ENCODE results near the gene IL2RA. TPM values are rescaled to one million over a fixed set of nuclear protein-coding genes. Genes with fewer than 3 reads are reported as not detected.
"Not testable (repeated sequence)": the region's sequence is repeated elsewhere in the genome, so short reads cannot be mapped to it uniquely, and the experiment has no call there.

The IL2RA gene
- total and polyA plus RNA-seq, 4 donors, result 0.24 to 10.3 (median 3.4) TPM

DNA sequence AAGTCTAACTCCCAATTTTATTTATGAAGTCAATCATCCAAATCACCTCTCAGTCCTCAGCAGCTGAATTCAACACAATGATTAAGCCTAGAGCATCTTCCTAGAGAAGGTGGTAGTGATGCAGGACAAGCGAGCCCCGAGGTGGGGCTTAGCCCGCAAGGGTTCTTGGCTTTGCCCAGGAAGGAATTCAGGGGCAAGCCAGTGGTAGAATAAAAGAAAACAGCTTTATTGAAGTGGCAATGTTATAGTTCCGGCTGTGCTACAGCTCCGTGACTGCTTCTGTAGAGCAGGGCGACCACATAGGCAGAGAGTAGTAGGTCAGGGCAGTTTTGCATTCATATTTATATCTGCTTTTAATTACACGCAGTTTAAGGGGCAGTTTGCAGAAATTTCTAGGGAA is 18.1 kb downstream of the IL2RA start:
- WGBS, 2 donors, result 80 to 85% methylated on average over 7 of the region's 7 CpGs
- DNase-seq (no peak), ATAC-seq (ENCODE audit: insufficient read depth, low FRiP score) (no peak)
- Histone ChIP-seq H3K36me3 (ENCODE audit: control insufficient read depth in 4 of 4, insufficient read depth in 4 of 4, low read length in 4 of 4) (no peaks in the 10 kb centered on the region), H3K9me3 (ENCODE audit: control insufficient read depth in 4 of 4, insufficient read depth in 3 of 4, low read length in 3 of 4) (no peaks in the 10 kb centered on the region), H3K9ac (ENCODE audit: insufficient read depth in 1 of 2, low read length in 2 of 2) (no peak overlapping the region), H3K4me3 (no peak overlapping the region), H3K27me3 (ENCODE audit: control insufficient read depth in 3 of 3, insufficient read depth in 3 of 3, low read length in 2 of 3) (peaks cover 0 to 4% (median 0%) of the 10 kb centered on the region in 3 donors), H3K27ac (ENCODE audit: low read depth in 1 of 2, low read length in 1 of 2) (no peak overlapping the region), H3K4me1 (ENCODE audit: control insufficient read depth in 5 of 5, insufficient read depth in 5 of 5, low read length in 5 of 5) (no peaks in the 10 kb centered on the region)
- TF ChIP-seq, protein P1, sequence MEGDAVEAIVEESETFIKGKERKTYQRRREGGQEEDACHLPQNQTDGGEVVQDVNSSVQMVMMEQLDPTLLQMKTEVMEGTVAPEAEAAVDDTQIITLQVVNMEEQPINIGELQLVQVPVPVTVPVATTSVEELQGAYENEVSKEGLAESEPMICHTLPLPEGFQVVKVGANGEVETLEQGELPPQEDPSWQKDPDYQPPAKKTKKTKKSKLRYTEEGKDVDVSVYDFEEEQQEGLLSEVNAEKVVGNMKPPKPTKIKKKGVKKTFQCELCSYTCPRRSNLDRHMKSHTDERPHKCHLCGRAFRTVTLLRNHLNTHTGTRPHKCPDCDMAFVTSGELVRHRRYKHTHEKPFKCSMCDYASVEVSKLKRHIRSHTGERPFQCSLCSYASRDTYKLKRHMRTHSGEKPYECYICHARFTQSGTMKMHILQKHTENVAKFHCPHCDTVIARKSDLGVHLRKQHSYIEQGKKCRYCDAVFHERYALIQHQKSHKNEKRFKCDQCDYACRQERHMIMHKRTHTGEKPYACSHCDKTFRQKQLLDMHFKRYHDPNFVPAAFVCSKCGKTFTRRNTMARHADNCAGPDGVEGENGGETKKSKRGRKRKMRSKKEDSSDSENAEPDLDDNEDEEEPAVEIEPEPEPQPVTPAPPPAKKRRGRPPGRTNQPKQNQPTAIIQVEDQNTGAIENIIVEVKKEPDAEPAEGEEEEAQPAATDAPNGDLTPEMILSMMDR (IDR thresholded peaks at IDR 0.05; ENCODE audit: control extremely low read depth, extremely low read depth), result no peak

DNA sequence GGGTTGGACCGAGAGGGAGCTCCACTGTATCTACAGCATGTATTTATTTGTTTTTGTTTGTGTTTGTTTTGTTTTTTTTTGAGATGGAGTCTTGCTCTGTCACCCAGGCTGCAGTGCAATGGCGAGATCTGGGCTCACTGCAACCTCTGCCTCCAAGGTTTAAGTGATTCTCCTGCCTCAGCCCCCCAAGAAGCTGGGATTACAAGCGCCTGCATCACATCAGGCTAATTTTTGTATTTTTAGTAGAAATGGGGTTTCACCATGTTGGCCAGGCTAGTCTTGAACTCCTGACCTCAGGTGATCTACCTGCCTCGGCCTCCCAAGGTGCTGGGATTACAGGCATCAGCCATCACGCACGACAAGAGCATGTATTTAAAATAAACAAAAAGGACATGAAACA is 18.8 kb downstream of the IL2RA start:
- H3K9me3 ChIP-seq (ENCODE audit: control insufficient read depth in 4 of 4, insufficient read depth in 3 of 4, low read length in 3 of 4); H3K27me3 ChIP-seq (ENCODE audit: control insufficient read depth in 3 of 3, insufficient read depth in 3 of 3, low read length in 2 of 3); H3K36me3 ChIP-seq (ENCODE audit: control insufficient read depth in 4 of 4, insufficient read depth in 4 of 4, low read length in 4 of 4); DNase-seq; H3K9ac ChIP-seq (ENCODE audit: insufficient read depth in 1 of 2, low read length in 2 of 2); H3K4me3 ChIP-seq; H3K27ac ChIP-seq (ENCODE audit: low read depth in 1 of 2, low read length in 1 of 2); ATAC-seq (ENCODE audit: insufficient read depth, low FRiP score); H3K4me1 ChIP-seq (ENCODE audit: control insufficient read depth in 5 of 5, insufficient read depth in 5 of 5, low read length in 5 of 5): not testable (repeated sequence)
- 90 to 93% methylated on average over 6 of the region's 6 CpGs for WGBS, 2 donors

DNA sequence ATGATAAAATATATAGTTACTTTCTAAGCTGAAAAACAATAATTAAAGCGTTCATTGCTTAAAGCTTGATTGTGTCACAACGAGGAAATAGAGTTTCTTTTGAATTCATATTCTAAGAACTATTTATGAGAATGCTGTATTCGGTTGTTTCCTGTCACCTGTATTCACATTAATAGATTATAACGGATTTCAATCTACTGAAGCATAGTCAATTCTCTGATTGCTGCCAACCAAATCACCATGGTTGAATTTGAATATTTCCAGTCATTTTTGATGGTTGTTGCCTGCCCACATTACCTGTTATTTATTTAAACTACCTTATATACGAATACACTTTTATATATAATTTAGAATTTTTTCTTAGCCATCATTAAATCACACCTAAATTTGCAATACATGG is 22.0 kb downstream of the IL2RA start:
- Histone ChIP-seq H3K4me3 (no peak overlapping the region), H3K27ac (ENCODE audit: low read depth in 1 of 2, low read length in 1 of 2) (no peak overlapping the region), H3K27me3 (ENCODE audit: control insufficient read depth in 3 of 3, insufficient read depth in 3 of 3, low read length in 2 of 3) (no peaks in the 10 kb centered on the region), H3K36me3 (ENCODE audit: control insufficient read depth in 4 of 4, insufficient read depth in 4 of 4, low read length in 4 of 4) (no peaks in the 10 kb centered on the region), H3K9ac (ENCODE audit: insufficient read depth in 1 of 2, low read length in 2 of 2) (no peak overlapping the region), H3K9me3 (ENCODE audit: control insufficient read depth in 4 of 4, insufficient read depth in 3 of 4, low read length in 3 of 4) (no peaks in the 10 kb centered on the region), H3K4me1 (ENCODE audit: control insufficient read depth in 5 of 5, insufficient read depth in 5 of 5, low read length in 5 of 5) (no peaks in the 10 kb centered on the region)
- 91 to 94% methylated on average over 5 of the region's 5 CpGs for WGBS, 2 donors
- ATAC-seq (ENCODE audit: insufficient read depth, low FRiP score) (no peak), DNase-seq (no peak)
- TF ChIP-seq, protein P1 (IDR thresholded peaks at IDR 0.05; ENCODE audit: control extremely low read depth, extremely low read depth), result no peak

DNA sequence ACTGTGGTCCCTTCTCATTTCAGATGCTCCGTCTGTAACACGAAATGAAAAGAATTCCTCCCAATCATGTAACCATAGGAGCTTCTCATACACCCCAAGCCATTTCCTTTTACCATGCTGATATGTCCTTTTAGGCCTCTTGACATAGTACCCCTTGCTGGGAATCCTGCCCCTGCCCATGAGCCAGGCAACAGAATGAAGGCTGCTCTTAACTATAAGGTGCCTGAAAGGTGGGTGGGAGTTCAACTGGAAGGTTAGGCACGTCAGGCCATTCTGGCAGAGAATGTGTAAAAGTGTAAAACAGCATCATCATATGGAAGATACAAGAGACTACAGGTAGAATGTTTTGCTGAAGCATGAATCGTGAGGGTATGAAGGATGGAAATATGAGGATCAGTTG is 22.5 kb downstream of the IL2RA start:
- no peaks in the 10 kb centered on the region for H3K36me3 ChIP-seq (ENCODE audit: control insufficient read depth in 4 of 4, insufficient read depth in 4 of 4, low read length in 4 of 4)
- TF ChIP-seq, protein P1 (IDR thresholded peaks at IDR 0.05; ENCODE audit: control extremely low read depth, extremely low read depth), result no peak
- no peaks in the 10 kb centered on the region for H3K27me3 ChIP-seq (ENCODE audit: control insufficient read depth in 3 of 3, insufficient read depth in 3 of 3, low read length in 2 of 3)
- ATAC-seq (ENCODE audit: insufficient read depth, low FRiP score) (no peak), DNase-seq (no peak)
- no peaks in the 10 kb centered on the region for H3K9me3 ChIP-seq (ENCODE audit: control insufficient read depth in 4 of 4, insufficient read depth in 3 of 4, low read length in 3 of 4)
- H3K9ac ChIP-seq (ENCODE audit: insufficient read depth in 1 of 2, low read length in 2 of 2), result no peak overlapping the region
- no peak overlapping the region for H3K4me3 ChIP-seq
- H3K4me1 ChIP-seq (ENCODE audit: control insufficient read depth in 5 of 5, insufficient read depth in 5 of 5, low read length in 5 of 5), result no peaks in the 10 kb centered on the region
- 95 to 97% methylated on average over 4 of the region's 4 CpGs for WGBS, 2 donors
- no peak overlapping the region for H3K27ac ChIP-seq (ENCODE audit: low read depth in 1 of 2, low read length in 1 of 2)

All from lung (tissue), 12 donors.